Measurements from ENCODE around the gene NEU3. TPM values are rescaled to one million over a fixed set of nuclear protein-coding genes. Genes with fewer than 3 reads are reported as not detected.
"Not testable (repeated sequence)": the region's sequence is repeated elsewhere in the genome, so short reads cannot be mapped to it uniquely, and the experiment has no call there.

The NEU3 gene
- polyA plus RNA-seq, 1 donor (not counting 4 experiments of a cell fraction or from before 2014, with no cell fraction given), result 8.2 TPM

DNA sequence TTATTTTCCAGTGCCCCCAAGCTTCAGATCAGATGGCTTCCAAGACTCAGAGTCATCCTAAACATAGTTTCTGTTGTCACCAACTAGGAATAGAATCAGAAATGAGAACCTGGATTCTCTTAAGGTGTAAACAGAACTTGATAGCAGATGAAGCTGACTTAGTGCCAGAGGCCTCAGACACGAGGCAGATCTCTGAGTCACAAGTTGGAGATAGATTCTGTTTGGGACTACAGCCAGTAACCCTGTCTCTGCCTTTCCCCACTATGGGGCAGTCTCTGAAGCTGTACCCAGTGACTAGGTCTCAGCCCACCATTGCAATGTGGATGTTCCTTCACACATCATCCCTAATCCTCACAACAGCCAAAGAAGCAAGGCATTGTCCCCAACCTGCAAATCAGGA, 25.4 kb downstream of the NEU3 start:
- Histone ChIP-seq H3K4me3 (ENCODE audit: control insufficient read depth in 2 of 3, extremely low read depth in 1 of 3, insufficient read depth in 2 of 3, low read depth in 1 of 3, low read length in 3 of 3) (no peak overlapping the region), H3K27me3 (ENCODE audit: control insufficient read depth, extremely low read depth, insufficient read depth, low read length) (no peaks in the 10 kb centered on the region), H2AFZ (ENCODE audit: control insufficient read depth, low read length) (no peak overlapping the region), H3K4me2 (ENCODE audit: control insufficient read depth, extremely low read depth, insufficient read depth, low read depth, low read length) (no peak overlapping the region), H4K20me1 (ENCODE audit: control insufficient read depth, extremely low read depth, insufficient read depth, low read length) (no peaks in the 10 kb centered on the region), H3K36me3 (ENCODE audit: control insufficient read depth in 2 of 2, extremely low read depth in 1 of 2, insufficient read depth in 2 of 2, low read length in 2 of 2) (peaks cover 7 to 9% of the 10 kb centered on the region in 2 experiments), H3K9me3 (ENCODE audit: control insufficient read depth, low read depth, low read length) (no peaks in the 10 kb centered on the region), H3K27ac (ENCODE audit: control insufficient read depth, insufficient read depth, low read length) (no peak overlapping the region), H3K4me1 (ENCODE audit: control insufficient read depth, extremely low read depth, insufficient read depth, low read length) (peaks cover 4% of the 10 kb centered on the region), H3K79me2 (ENCODE audit: control insufficient read depth, insufficient read depth, low read length) (no peaks in the 10 kb centered on the region), H3K9me1 (ENCODE audit: control insufficient read depth, extremely low read depth, insufficient read depth, low read length) (no peaks in the 10 kb centered on the region), H3K9ac (ENCODE audit: control insufficient read depth, extremely low read depth, insufficient read depth, low read length) (no peak overlapping the region)
- dilution Hi-C loops (cut with MboI; ENCODE audit: extremely low pct_ligation_motif_present, low sequenced_read_pairs), result no loop called here
- no peak for DNase-seq (ENCODE audit: low read depth, low spot score)
- TF ChIP-seq, protein P1, sequence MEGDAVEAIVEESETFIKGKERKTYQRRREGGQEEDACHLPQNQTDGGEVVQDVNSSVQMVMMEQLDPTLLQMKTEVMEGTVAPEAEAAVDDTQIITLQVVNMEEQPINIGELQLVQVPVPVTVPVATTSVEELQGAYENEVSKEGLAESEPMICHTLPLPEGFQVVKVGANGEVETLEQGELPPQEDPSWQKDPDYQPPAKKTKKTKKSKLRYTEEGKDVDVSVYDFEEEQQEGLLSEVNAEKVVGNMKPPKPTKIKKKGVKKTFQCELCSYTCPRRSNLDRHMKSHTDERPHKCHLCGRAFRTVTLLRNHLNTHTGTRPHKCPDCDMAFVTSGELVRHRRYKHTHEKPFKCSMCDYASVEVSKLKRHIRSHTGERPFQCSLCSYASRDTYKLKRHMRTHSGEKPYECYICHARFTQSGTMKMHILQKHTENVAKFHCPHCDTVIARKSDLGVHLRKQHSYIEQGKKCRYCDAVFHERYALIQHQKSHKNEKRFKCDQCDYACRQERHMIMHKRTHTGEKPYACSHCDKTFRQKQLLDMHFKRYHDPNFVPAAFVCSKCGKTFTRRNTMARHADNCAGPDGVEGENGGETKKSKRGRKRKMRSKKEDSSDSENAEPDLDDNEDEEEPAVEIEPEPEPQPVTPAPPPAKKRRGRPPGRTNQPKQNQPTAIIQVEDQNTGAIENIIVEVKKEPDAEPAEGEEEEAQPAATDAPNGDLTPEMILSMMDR (optimal IDR thresholded peaks at IDR 0.05 in 1 of 3, IDR thresholded peaks at IDR 0.05 in 1 of 3, conservative IDR thresholded peaks at IDR 0.05 in 1 of 3; ENCODE audit: extremely low read depth in 1 of 3, insufficient read depth in 2 of 3, low read length in 3 of 3), result peak; percentile 15 to 27 (median 25)
- TF ChIP-seq EZH2 (IDR thresholded peaks at IDR 0.05; ENCODE audit: low read length), result no peak
- FAIRE-seq, result peak; percentile 53

DNA sequence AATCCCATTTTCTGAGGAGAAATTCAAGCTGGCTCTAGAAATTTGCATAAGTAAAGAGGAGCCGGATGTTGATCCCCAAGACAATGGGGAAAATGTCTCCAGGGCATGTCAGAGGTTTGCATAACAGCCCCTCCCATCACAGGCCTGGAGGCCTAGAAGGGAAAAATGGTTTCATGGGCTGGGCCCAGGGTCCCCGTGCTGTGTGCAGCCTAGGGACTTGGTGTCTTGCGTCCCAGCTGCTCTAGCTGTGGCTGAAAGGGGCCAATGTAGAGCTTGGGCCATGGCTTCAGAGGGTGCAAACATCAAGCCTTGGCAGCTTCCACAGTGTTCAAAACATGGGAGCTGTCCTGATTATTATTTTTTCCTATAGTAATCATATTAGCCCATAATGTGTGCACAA, 30.5 kb downstream of the NEU3 start:
- H3K27ac ChIP-seq (ENCODE audit: control insufficient read depth, insufficient read depth, low read length); H3K4me1 ChIP-seq (ENCODE audit: control insufficient read depth, extremely low read depth, insufficient read depth, low read length); H3K4me3 ChIP-seq (ENCODE audit: control insufficient read depth in 2 of 3, extremely low read depth in 1 of 3, insufficient read depth in 2 of 3, low read depth in 1 of 3, low read length in 3 of 3); H3K4me2 ChIP-seq (ENCODE audit: control insufficient read depth, extremely low read depth, insufficient read depth, low read depth, low read length); H3K27me3 ChIP-seq (ENCODE audit: control insufficient read depth, extremely low read depth, insufficient read depth, low read length); dilution Hi-C loops (cut with MboI; ENCODE audit: extremely low pct_ligation_motif_present, low sequenced_read_pairs); H3K9ac ChIP-seq (ENCODE audit: control insufficient read depth, extremely low read depth, insufficient read depth, low read length); H3K79me2 ChIP-seq (ENCODE audit: control insufficient read depth, insufficient read depth, low read length); H3K9me1 ChIP-seq (ENCODE audit: control insufficient read depth, extremely low read depth, insufficient read depth, low read length); H4K20me1 ChIP-seq (ENCODE audit: control insufficient read depth, extremely low read depth, insufficient read depth, low read length); H3K9me3 ChIP-seq (ENCODE audit: control insufficient read depth, low read depth, low read length); DNase-seq (ENCODE audit: low read depth, low spot score); FAIRE-seq; H3K36me3 ChIP-seq (ENCODE audit: control insufficient read depth in 2 of 2, extremely low read depth in 1 of 2, insufficient read depth in 2 of 2, low read length in 2 of 2); H2AFZ ChIP-seq (ENCODE audit: control insufficient read depth, low read length): not testable (repeated sequence)

DNA sequence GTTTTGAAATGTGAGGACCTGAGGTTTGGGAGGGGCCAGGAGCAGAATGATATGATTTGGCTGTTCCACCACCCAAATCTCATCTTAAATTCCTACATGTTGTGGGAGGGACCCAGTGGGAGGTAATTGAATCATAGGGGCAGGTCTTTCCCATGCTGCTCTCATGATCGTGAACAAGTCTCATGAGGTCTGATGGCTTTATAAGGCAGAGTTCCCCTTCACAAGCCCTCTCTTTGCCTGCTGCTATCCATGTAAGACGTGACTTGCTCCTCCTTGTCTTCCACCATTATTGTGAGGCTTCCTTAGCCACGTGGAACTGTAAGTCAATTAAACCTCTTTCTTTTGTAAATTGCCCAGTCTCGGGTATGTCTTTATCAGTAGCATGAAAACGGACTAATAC, 31.6 kb downstream of the NEU3 start:
- H4K20me1 ChIP-seq (ENCODE audit: control insufficient read depth, extremely low read depth, insufficient read depth, low read length); FAIRE-seq; H2AFZ ChIP-seq (ENCODE audit: control insufficient read depth, low read length); H3K4me1 ChIP-seq (ENCODE audit: control insufficient read depth, extremely low read depth, insufficient read depth, low read length); H3K4me3 ChIP-seq (ENCODE audit: control insufficient read depth in 2 of 3, extremely low read depth in 1 of 3, insufficient read depth in 2 of 3, low read depth in 1 of 3, low read length in 3 of 3); H3K27me3 ChIP-seq (ENCODE audit: control insufficient read depth, extremely low read depth, insufficient read depth, low read length); H3K9ac ChIP-seq (ENCODE audit: control insufficient read depth, extremely low read depth, insufficient read depth, low read length); H3K9me3 ChIP-seq (ENCODE audit: control insufficient read depth, low read depth, low read length); H3K36me3 ChIP-seq (ENCODE audit: control insufficient read depth in 2 of 2, extremely low read depth in 1 of 2, insufficient read depth in 2 of 2, low read length in 2 of 2); dilution Hi-C loops (cut with MboI; ENCODE audit: extremely low pct_ligation_motif_present, low sequenced_read_pairs); H3K4me2 ChIP-seq (ENCODE audit: control insufficient read depth, extremely low read depth, insufficient read depth, low read depth, low read length); H3K79me2 ChIP-seq (ENCODE audit: control insufficient read depth, insufficient read depth, low read length); DNase-seq (ENCODE audit: low read depth, low spot score); H3K27ac ChIP-seq (ENCODE audit: control insufficient read depth, insufficient read depth, low read length); H3K9me1 ChIP-seq (ENCODE audit: control insufficient read depth, extremely low read depth, insufficient read depth, low read length): not testable (repeated sequence)
